ENCODE data around the gene C20orf141.
"Not testable (repeated sequence)": the region's sequence is repeated elsewhere in the genome, so short reads cannot be mapped to it uniquely, and the experiment has no call there.

C20orf141 gene, protein sequence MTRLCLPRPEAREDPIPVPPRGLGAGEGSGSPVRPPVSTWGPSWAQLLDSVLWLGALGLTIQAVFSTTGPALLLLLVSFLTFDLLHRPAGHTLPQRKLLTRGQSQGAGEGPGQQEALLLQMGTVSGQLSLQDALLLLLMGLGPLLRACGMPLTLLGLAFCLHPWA

DNA sequence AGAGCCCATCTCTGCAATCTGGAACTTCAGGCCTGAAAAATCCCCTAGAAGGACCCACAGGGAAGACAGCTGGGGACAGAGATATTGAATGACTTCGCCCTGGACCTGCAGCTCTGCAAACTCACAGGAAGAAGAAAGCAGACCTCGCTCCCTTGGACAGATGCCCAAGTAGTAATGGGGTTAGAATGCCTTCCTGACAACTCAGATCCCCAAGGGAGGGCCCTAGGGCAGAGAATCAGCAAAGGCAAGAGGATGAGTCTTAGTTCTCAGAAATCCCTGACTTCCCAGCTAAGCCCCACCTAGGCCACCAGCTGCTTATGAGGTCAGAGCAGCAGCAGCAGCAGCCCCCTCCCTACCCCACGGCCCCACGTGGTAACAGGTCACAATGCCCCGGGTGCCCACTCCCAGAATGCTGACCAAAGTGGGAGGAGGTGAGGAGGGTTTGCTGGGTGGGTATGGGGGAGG is at the start of gene C20orf141:
Gene C20orf141, plus strand, starts transcription at position 401 of the 465 bp plus-strand sequence. CDS start 198 bp downstream, outside the sequence.
- DNase-seq = no peak

DNA sequence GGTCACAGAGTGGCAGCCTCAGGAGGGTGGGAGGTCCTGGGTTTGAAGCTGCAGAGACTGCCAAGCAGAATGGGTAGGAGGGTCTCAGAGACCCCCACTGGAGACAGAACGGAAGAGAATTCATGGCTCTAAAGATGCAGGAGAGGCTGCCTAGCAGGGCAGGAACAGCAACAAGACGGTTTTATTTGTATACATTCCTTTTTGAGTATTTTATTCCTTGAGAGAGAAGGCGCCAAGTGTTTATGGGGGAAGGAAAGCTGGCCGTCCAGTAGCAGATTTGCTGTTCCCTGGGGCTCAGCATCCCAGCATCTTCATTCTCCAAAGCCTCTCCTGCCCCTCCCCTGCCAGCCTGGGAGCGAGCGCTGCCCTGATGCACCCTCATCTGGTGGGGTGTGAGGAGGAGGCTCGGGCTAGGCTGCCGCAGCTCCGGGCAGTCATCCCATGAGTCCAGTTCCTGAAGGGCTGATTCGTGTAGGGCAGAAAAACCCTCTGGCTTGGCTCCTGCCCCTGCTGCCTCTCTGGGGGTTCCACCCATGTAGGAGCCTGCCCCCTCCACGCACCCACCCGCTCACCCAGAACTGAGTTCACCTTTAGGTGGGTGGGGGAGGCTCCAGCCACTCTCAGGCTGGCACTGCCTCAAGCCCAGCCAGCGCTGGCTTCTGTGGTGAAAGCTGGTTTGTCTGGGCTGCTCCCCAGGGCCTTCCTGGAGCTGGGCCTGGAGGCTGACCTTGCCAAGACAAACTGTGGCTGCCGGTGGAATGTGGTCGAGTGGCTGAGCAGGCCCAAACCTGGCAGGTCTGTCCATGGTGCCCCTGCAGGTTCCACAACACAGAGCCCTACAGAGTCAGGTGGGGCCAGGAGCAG is 46.8 kb upstream of the C20orf141 start:
- DNase-seq = no peak

DNA sequence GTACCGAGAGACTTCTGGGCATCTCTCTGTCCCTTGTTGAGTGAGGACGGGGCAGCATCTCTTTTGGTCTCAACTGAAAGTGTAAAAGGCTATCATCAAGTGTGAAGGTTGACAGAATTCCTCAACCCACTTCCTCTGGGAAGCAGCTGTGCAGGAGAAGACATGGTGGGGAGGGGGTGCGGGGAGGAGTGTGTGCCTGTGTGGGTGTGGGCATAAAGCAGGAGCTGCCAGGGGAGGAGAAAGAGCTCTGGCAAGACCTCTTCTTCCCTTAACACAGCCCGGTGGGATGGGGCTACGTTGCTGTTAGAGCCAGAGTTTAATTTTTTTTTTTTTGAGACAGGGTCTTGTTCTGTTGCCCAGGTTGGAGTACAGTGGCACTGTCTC is 46.2 kb upstream of the C20orf141 start:
- DNase-seq = no peak

DNA sequence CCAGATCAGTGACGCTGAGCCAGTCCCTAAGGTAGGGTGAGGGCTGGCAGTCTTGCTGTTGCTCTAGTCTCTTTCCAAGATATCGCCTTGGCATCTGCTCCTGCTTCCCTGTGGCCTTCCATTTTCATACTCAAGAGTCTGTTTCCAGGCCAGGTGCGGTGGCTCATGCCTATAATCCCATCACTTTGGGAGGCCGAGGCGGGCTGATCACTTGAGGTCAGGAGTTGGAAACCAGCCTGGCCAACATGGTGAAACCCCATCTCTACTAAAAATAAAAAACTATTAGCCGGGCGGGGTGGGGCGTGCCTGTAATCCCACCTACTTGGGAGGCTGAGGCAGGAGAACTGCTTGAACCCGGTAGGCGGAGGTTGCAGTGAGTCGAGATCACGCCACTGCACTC is 44.7 kb upstream of the C20orf141 start:
- not testable (repeated sequence) for DNase-seq

DNA sequence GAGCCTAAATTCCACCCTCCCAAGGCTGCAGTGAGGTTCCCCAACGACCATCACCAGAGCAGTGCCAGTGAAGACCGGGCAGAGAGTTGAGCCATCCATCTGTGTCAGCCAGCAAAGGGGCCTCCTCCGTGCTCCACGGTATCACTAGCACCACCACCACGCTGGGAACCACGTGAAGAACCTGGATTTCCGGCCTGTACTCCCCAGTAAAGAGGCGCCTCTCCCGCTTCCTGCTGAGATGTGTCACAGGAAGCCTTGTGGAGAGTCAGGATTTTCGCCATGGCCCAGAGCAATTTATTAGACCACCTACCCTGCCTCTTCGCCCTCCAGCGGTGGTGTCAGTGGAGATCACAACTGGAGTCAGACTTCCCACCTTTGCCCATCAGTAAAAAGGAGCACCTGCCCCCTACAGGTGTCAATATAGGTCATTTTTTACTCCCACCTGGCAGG is 43.1 kb upstream of the C20orf141 start:
- DNase-seq = no peak

DNA sequence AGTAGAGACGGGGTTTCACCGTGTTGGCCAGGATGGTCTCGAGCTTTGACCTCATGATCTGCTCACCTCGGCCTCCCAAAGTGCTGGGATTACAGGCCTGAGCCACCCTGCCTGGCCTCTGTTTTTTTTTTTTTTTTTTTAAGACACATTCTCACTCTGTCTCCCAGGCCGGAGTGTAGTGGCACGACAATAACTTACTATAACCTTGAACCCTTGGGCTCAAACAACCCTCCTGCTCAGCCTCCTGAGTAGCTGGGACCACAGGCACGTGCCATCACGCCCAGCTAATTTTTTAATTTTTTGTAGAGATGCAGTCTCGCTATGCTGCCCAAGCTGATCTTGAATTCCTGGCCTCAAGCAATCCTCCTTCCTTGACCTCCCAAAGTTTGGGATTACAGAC is 41.0 kb upstream of the C20orf141 start:
- no peak for DNase-seq

DNA sequence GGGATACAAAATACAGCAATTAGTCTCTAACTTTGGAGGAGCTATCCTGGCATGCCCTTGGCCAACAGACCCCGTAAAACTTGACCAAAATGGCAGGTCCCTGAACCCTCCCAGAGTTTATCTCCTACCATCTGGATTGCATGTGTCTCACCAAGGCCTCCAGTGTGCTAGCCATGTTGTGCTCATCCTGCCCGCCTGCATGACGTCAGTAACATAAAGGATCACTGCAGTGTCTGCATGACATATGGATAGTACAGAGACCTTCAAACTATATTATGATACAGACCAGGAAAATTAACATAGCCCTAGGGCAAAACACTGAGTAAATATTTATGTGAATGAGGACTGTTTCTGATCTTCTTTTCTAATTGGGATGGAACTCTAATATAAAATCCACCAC is 39.6 kb upstream of the C20orf141 start:
- DNase-seq = no peak

DNA sequence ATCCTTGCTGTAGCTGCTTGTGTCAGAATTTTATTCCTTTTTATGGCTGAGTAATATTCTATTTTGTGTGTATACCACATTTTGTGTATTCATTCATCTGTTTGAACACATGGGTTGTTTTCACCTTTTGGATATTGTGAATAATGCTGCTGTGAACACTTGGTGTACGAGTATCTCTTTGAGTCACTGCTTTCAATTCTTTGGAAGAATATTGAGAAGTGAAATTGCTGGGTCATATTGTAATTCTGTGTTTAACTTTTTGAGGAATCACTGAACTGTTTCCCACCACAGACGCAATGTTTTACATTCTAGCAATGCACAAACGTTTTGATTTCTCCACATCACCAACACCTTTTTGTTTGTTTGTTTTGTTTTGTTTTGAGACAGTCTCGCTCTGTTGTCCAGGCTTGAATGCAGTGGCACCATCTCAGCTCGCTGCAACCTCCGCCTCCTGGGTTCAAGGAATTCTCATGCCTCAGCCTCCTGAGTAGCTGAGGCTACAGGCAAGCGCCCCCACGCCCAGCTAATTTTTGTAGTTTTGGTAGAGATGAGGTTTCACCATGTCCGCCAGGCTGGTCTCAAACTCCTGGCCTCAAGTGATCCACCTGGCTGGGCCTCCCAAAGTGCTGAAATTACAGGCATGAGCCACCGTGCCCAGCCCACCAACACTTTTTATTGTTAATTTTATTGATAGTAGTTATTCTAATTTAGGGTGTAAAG is 36.0 kb upstream of the C20orf141 start:
- no peak for DNase-seq

DNA sequence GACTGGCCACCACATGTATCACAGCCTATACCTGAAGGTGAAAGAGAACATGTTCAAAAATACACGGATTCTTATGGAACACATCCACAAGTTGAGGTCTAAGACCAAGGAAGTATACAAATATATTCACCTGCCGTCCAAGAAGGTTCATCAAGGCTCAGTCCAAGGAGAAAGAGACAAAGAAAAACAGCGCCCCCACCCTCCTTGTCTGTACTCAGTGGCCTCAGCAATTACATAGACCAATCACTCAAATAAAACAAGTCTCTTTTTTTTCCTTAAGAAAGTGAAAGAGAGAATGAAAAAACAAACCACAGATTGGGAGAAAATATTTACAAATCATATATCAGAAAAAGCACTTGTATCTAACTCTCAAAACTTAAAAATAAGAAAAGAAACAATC is 33.8 kb upstream of the C20orf141 start:
- DNase-seq = no peak

DNA sequence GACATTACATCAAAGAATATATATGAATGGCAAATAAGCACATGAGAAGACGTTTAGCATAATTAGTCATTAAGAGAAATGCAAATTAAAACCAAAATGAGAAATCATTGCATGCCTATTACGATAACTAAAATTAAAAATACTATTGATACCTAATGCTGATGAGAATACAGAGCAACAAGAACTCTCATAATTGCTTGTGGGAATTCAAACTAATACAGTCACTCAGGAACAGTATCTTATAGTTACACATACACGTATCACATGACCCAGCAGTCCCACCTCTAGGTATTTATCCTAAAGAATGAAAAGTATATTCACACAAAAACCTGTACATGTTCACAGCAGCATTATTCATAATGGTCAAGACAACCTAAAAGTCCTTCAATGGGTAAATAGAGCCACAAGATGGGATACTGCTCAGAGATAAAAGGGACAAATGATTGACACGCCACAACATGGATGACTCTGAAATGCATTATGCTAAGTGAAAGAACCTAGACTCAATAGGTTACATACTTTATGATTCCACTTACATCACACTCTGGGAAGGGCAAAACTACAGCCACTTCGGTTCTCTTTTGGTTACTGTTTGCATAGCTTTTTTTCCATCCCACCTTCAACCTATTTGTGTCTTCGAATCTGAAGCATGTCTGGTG is 30.8 kb upstream of the C20orf141 start:
- DNase-seq = no peak

DNA sequence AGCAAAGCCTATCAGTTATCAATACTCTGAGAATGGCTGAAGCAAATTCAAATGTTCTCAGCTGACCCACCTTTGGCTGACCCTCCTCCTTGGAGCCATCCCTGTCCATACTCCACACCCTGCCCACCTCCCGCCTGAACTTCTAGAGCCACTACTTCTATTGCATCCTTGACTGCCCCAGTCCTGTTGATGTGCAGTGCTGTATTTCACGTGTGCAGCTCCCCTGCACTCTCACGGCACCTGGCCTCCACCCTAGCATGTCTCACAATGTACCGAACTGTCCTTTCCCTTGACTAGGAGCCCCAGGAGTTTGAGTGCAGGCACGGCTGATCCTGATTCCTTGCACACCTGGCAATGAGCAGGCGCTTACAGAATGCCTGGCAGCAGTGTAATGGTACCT is 21.3 kb upstream of the C20orf141 start:
- DNase-seq = no peak

DNA sequence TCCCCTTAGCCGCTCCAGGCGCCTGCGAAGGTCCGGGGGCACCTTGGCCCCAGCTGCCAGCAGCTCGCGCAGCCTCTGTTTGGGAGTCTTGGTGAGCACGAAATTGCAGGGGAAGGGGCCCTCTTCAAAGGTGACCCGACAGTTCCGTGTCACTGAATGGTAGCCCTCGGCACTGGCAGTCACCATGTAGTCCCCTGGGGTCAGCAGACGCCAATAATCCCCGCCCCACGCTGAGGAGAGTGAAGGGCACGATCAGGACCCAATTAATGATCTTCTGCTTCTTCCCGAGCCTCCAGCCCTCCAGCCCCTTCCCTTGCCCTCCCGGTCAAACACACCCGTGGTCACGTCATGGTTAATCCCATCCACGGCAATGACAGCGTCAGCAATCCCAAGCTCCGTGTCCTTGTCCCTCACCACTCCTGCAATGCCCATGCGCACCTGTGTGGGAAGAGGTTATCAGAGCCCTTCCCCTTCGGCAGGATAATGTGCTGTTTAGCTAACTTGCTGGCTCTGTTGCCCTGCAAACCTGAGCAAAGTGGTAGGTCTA is 20.5 kb upstream of the C20orf141 start:
- DNase-seq = no peak

DNA sequence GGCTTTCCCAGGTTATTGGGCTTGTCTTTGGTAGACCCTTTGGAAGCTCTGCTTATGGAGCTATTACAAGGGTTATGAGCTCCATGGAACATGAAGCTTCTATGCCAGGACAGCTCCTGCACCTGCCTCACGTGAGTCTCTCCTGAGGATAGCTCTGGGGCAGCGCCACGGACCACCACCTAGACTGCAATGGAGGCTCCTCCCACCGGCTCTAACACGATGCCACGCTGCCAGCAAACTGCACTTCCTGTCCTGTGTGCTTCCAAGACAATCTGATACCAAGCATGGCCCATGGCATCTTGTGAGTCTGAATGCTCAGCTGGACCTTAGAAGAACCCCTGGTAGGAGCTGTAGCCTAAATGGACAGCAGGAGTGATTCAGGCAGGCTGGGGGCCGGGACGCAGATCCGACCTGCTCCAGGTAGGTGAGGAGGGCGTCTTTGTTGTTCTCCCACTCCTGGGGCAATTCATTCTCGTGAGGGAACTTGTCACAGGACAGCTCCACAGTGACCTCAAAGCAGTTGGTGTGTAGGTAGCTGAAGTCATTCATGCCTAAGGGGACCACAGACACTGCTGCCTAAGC is 19.8 kb upstream of the C20orf141 start:
- DNase-seq = no peak

DNA sequence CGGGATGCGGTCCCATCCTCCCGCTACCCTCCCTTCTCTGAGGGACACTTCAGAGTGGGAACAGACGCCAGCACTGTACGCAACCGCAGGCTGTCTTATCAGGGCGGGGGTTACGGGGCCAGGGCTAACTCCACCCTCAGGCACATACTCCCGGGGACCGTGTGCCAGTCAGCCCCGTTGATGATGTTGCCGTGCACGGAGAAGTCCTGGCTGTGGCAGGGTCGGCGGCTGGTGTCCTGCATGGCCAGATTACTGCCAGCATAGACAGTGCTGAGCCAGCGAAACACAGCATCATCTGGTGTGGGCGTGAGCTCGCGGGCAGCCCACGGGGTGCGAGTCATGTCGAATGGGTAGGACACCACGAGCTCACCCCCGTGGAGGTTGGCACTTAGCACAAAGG is 19.3 kb upstream of the C20orf141 start:
- no peak for DNase-seq

DNA sequence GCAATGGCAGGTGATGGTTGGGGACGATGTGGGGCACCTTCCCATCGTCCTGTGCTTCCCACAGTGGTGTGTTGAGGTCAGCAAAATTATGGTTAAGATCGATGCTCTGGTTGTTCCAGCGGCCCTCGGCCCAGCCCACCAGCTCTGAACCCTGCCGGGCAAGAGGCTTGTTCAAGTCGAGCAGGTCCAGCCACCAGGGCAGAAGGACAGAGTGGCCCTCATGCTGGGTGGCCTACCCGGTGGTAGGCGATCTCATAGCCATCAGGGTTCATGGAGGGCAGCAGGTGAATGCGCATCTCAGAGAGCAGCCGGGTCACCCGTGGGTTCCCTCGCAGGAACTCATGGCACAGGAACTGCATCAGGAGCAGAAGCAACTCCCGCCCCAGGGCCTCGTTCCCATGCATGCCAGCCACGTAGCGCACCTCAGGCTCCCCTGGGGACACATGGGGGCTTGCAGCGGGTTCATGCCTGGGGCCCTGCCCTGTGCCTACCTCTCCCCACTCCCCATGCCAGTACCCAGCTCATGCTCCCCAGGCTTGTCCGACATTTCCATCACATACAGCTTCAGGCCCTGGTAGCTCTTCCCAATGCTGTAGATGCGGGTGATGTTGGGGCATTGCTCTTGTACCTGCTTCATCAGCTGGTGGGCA is 18.7 kb upstream of the C20orf141 start:
- DNase-seq = no peak

DNA sequence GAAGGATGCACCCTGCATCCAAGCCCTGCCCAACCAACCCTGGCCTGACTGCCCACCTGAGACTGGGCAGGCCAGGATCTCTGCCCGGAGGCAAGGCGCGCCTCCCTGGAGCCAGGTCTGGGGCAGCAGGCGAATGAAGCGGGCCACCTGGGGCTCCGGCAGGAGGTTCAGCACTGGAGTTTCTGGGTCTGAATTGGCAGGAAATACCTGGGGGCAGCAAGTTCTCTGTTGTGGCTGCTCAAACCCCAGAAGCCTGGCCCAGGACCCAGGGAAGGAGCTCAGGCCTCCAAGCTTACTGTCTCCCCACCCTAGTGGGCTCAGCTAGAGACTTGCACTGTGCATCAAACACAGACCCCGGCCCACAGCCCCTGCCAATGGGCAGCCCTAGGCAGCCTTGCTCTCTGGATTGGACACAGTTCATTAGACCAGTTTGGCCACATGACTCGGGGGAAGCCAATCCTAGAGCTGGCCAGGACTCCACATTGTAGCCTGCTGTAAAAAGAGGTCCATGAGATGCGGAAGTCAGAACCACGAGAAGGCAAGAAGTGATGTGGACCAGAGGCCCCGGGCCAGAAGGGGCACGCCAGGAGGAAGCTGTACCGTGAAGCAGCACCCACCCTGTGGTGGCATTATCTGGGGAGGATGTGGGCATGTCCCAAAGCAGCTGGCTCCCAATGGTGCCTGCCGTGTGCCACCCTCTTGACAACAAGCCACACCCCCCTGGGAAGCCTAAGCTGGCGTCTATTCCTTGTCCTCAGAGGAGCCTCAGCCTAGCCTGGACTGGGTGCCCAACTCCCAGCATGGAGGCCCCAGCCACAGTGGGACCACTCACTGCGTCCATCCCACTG is 17.4 kb upstream of the C20orf141 start:
- no peak for DNase-seq

DNA sequence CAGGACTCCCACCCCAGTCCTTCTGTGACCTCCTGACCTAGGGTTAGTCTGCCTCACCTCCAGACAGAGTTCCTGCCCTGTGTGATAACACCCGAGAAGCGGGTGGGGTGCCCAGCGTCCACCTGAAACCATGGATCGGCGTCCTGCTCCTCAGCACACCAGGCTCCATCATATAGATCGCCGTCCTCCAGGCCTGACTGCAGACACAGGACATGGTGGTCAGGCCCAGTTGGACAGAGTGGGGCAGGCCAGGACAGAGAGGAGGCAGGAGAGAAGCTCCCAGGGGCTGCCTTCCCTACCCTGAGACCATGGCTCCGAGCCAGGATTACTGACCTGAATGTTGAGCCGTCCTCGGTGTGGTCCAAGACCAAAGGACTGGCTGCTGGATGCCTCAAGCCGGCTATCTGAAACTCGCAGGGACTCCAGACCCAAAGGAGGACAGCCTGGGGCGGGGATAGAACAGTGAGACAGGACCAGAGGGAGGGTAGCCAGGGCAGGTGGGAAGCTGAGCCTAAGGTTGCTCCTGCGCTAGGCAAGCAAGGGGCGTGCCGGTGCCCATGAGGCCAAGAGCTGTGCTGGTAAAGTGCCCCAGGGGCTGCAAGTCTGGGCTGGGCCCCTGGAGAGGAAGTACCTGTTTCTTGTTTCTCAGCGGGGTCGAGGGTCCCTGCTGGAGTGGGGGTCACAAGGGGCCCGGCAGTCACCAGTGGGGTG is 16.5 kb upstream of the C20orf141 start:
- no peak for DNase-seq

DNA sequence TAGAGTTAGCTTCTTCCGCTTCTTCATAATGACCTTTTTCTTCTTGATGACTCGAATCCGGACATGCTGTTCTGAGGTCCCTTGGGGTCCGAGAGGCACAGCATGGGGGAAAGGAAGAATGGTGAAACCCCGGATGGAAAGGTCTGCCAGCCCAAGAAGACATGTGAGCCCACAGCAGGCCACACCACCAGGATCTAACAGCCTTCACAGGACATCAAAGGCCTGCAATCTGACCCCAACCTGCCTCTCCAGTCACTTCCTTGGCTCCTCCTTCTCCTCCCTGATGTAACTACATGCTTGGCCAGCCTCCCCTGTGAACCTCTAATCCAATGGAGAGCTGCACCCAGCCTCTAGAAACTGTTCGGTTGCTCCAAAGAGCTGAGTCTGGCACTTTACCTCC is 16.0 kb upstream of the C20orf141 start:
- DNase-seq = no peak

DNA sequence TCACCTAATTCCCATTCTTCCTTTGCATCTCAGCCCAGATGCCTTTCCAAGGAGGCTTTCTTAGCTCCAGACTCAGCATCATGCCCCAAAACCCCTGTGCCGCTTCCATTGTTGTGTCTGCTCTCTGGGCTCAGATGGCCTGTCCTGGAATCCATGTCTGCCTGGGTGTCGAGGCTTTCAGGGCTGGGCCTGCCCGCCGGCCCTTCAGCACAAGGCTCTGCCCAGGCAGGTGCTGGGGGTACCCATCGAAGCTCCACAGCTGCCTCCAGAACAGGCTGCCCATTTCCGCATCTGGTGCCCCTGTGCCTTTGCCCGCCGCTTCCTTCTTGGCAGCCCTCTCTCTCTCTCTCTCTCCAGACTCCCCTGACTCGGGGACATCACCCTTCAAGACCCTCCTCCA is 15.5 kb upstream of the C20orf141 start:
- no peak for DNase-seq

Measured in activated naive CD4-positive, alpha-beta T cell treated with Interleukin-2 at 50 U/mL for 16 hours (primary cell).